Measurements from ENCODE around the gene METTL27.

Gene METTL27

DNA sequence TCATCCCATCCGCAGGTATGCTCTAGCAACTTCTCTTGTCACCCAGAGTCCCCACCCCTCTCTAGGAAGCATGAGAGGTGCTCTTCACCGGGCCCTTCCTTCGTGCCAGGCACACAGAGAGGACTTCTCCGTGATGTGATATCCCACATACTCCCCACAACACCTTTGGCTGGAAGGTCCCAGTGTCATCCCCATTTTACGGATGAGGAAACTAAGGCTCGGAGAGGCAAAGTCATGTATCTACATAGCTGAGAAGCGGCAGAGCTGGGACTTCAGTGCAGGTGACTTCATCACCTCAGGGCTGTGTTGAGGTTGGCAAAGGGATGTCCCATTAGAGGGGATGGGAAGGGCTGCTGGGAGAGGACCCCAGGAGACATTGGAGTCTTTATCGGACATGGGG is 34.0 kb upstream of the METTL27 start:
- no peaks in the 10 kb centered on the region for H4K20me1 ChIP-seq (ENCODE audit: low read depth, low read length)
- no peak overlapping the region for H3K9ac ChIP-seq (ENCODE audit: low read length)
- no peak for TF ChIP-seq EZH2phosphoT487 (conservative IDR thresholded peaks at IDR 0.05; ENCODE audit: low read length)
- TF ChIP-seq, protein P1, sequence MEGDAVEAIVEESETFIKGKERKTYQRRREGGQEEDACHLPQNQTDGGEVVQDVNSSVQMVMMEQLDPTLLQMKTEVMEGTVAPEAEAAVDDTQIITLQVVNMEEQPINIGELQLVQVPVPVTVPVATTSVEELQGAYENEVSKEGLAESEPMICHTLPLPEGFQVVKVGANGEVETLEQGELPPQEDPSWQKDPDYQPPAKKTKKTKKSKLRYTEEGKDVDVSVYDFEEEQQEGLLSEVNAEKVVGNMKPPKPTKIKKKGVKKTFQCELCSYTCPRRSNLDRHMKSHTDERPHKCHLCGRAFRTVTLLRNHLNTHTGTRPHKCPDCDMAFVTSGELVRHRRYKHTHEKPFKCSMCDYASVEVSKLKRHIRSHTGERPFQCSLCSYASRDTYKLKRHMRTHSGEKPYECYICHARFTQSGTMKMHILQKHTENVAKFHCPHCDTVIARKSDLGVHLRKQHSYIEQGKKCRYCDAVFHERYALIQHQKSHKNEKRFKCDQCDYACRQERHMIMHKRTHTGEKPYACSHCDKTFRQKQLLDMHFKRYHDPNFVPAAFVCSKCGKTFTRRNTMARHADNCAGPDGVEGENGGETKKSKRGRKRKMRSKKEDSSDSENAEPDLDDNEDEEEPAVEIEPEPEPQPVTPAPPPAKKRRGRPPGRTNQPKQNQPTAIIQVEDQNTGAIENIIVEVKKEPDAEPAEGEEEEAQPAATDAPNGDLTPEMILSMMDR (IDR thresholded peaks at IDR 0.05; ENCODE audit: insufficient read depth, low read length, poor library complexity, severe bottlenecking): no peak
- no peaks in the 10 kb centered on the region for H3K79me2 ChIP-seq (ENCODE audit: insufficient read depth, low read length)
- H3K36me3 ChIP-seq (ENCODE audit: low read length): no peaks in the 10 kb centered on the region
- H2AFZ ChIP-seq (ENCODE audit: low read depth, low read length, severe bottlenecking): no peak overlapping the region
- H3K9me2 ChIP-seq (replicated peaks; ENCODE audit: insufficient read depth, low read length): no peaks in the 10 kb centered on the region
- peaks cover 3% of the 10 kb centered on the region; the same call in 1 of the 2 replicates for H3K27me3 ChIP-seq (ENCODE audit: low read length)
- H3K4me3 ChIP-seq (ENCODE audit: insufficient read depth, low read length, poor library complexity, severe bottlenecking): no peak overlapping the region
- no peaks in the 10 kb centered on the region for H3F3A ChIP-seq (ENCODE audit: insufficient read depth)
- H3K27ac ChIP-seq (ENCODE audit: low read depth, low read length): no peak overlapping the region
- H3K9me3 ChIP-seq (ENCODE audit: insufficient read depth, low read length): no peaks in the 10 kb centered on the region
- H3K4me2 ChIP-seq (ENCODE audit: low read depth, low read length, poor library complexity, severe bottlenecking): no peak overlapping the region

GRCh38 chr7:73872056-73872908 is 30.0 kb upstream of the METTL27 start:
- no peaks in the 10 kb centered on the region for H3K27me3 ChIP-seq (ENCODE audit: low read length)
- no peaks in the 10 kb centered on the region for H3K9me2 ChIP-seq (replicated peaks; ENCODE audit: insufficient read depth, low read length)
- no peak overlapping the region for H3K4me2 ChIP-seq (ENCODE audit: low read depth, low read length, poor library complexity, severe bottlenecking)
- no peaks in the 10 kb centered on the region for H3F3A ChIP-seq (ENCODE audit: insufficient read depth)
- no peaks in the 10 kb centered on the region for H3K9me3 ChIP-seq (ENCODE audit: insufficient read depth, low read length)
- H2AFZ ChIP-seq (ENCODE audit: low read depth, low read length, severe bottlenecking): no peak overlapping the region
- no peaks in the 10 kb centered on the region for H4K20me1 ChIP-seq (ENCODE audit: low read depth, low read length)
- H3K27ac ChIP-seq (ENCODE audit: low read depth, low read length): no peak overlapping the region
- no peaks in the 10 kb centered on the region for H3K36me3 ChIP-seq (ENCODE audit: low read length)
- H3K4me3 ChIP-seq (ENCODE audit: insufficient read depth, low read length, poor library complexity, severe bottlenecking): no peak overlapping the region
- TF ChIP-seq, protein P1 (IDR thresholded peaks at IDR 0.05; ENCODE audit: insufficient read depth, low read length, poor library complexity, severe bottlenecking): no peak
- TF ChIP-seq EZH2phosphoT487 (conservative IDR thresholded peaks at IDR 0.05; ENCODE audit: low read length): no peak
- no peak overlapping the region for H3K9ac ChIP-seq (ENCODE audit: low read length)
- no peaks in the 10 kb centered on the region for H3K79me2 ChIP-seq (ENCODE audit: insufficient read depth, low read length)

DNA sequence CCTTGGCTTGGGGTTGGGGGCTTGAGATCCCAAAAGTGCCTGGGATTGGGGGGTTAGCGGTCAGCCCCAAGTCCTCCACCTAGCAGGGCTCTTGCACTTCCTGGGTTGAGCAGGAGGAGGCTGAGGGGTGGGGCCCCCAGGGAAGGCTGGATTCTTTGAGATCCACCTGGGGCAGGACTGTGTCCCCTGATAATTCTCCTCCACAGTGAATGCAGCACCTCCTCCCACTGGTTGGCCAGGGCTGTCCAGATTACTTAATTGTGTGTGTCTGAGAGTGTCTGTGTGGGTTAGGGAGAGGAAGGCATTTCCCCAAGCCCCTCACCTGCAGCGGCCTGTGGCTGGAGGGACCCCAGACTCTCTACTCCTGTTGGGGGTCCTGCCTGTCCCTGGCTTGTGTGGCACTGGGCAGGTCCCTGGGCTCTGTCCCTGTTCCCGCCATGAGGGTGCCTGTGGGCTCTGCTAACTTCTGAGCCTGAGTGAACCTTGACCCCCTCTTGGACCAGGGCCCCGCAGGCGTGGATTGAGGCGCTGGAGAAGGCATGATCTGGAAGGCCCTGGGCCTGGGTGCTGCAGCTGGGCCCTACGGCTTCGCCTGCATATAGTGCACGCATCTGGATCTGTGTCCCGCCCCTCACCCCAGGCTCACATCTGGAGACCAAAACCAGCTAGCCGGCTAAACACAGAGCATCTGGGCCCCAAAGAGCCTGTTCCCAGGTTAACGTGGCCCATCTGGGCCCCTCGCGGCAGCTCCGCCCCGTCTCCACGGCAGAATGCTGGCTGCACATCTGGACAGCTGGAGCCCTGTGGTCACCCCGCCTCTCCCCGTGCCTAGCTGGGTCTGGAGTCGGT is 29.1 kb upstream of the METTL27 start:
- Histone ChIP-seq H4K20me1 (ENCODE audit: low read depth, low read length) (no peaks in the 10 kb centered on the region), H3K9ac (ENCODE audit: low read length) (no peak overlapping the region), H3K9me3 (ENCODE audit: insufficient read depth, low read length) (no peaks in the 10 kb centered on the region), H3K36me3 (ENCODE audit: low read length) (no peaks in the 10 kb centered on the region), H3F3A (ENCODE audit: insufficient read depth) (no peaks in the 10 kb centered on the region), H3K4me2 (ENCODE audit: low read depth, low read length, poor library complexity, severe bottlenecking) (no peak overlapping the region), H3K79me2 (ENCODE audit: insufficient read depth, low read length) (no peaks in the 10 kb centered on the region), H3K27me3 (ENCODE audit: low read length) (no peaks in the 10 kb centered on the region), H3K9me2 (replicated peaks; ENCODE audit: insufficient read depth, low read length) (no peaks in the 10 kb centered on the region), H3K4me3 (ENCODE audit: insufficient read depth, low read length, poor library complexity, severe bottlenecking) (no peak overlapping the region), H2AFZ (ENCODE audit: low read depth, low read length, severe bottlenecking) (no peak overlapping the region), H3K27ac (ENCODE audit: low read depth, low read length) (no peak overlapping the region)
- TF ChIP-seq, protein P1 (IDR thresholded peaks at IDR 0.05; ENCODE audit: insufficient read depth, low read length, poor library complexity, severe bottlenecking): no peak
- TF ChIP-seq EZH2phosphoT487 (conservative IDR thresholded peaks at IDR 0.05; ENCODE audit: low read length): no peak

Data from SU-DHL-6 (cell line).